Trophoblast cell (in vitro differentiated cells and primary cell): ENCODE measurements around the gene NFX1.

ENCODE experiments used
- DNase-seq, 2 donors: peaks; one replicate each; pipeline ENCODE4 v3.0.0-alpha.2; 2016
- H2AFZ ChIP-seq: 2 replicates; pipeline ENCODE4 v1.6.1; 2013; ENCODE audit warnings: low read length, moderate library complexity, mild to moderate bottlenecking; ENCODE audit not compliant: insufficient read depth, poor library complexity
- H2AK5ac ChIP-seq: 2 replicates; pipeline ENCODE4 v1.6.1; 2013; ENCODE audit warnings: mild to moderate bottlenecking, low read length
- H2BK120ac ChIP-seq: 2 replicates; pipeline ENCODE4 v1.6.1; 2013; ENCODE audit warnings: low read length, mild to moderate bottlenecking, moderate library complexity; ENCODE audit not compliant: insufficient read depth, poor library complexity
- H2BK12ac ChIP-seq: 2 replicates; pipeline ENCODE4 v1.6.1; 2013; ENCODE audit warnings: mild to moderate bottlenecking, low read length, moderate library complexity
- H2BK5ac ChIP-seq: 2 replicates; pipeline ENCODE4 v1.6.1; 2013; ENCODE audit warnings: low read length, low read depth, moderate library complexity, mild to moderate bottlenecking; ENCODE audit not compliant: poor library complexity
- H3K14ac ChIP-seq: 2 replicates; pipeline ENCODE4 v1.6.1; 2013; ENCODE audit warnings: mild to moderate bottlenecking, low read length
- H3K18ac ChIP-seq: 2 replicates; pipeline ENCODE4 v1.6.1; 2013; ENCODE audit warnings: mild to moderate bottlenecking, low read length
- H3K23ac ChIP-seq: 2 replicates; pipeline ENCODE4 v1.6.1; 2013; ENCODE audit warnings: low read length
- H3K27ac ChIP-seq: 2 replicates; pipeline ENCODE4 v1.5.1; 2013; ENCODE audit warnings: low read depth, mild to moderate bottlenecking, inconsistent platforms, low read length, moderate library complexity
- H3K27me3 ChIP-seq: 2 replicates; pipeline ENCODE4 v1.6.1; 2013; ENCODE audit warnings: inconsistent platforms, mild to moderate bottlenecking, low read length, moderate library complexity; ENCODE audit not compliant: insufficient read depth
- H3K36me3 ChIP-seq, 2 experiments: 1 replicate in 1 of 2; 2 replicates in 1 of 2; pipeline ENCODE4 v1.6.1; 2013; ENCODE audit warnings: low read length in 2 of 2, mild to moderate bottlenecking in 2 of 2, moderate library complexity in 1 of 2; ENCODE audit not compliant: insufficient read depth in 2 of 2, control insufficient read depth in 1 of 2
- H3K4ac ChIP-seq: 2 replicates; pipeline ENCODE4 v1.6.1; 2013; ENCODE audit warnings: low read depth, mild to moderate bottlenecking, low read length, moderate library complexity
- H3K4me1 ChIP-seq, 2 experiments: 1 replicate in 1 of 2; 2 replicates in 1 of 2; pipeline ENCODE4 v1.6.1; 2013; ENCODE audit warnings: low read length in 2 of 2, mild to moderate bottlenecking in 2 of 2, moderate library complexity in 1 of 2; ENCODE audit not compliant: insufficient read depth in 2 of 2, control insufficient read depth in 1 of 2
- H3K4me2 ChIP-seq: 2 replicates; pipeline ENCODE4 v1.6.1; 2013; ENCODE audit warnings: inconsistent platforms, mild to moderate bottlenecking, low read length, moderate library complexity
- H3K4me3 ChIP-seq: 2 replicates; pipeline ENCODE4 v1.5.1; 2013; ENCODE audit warnings: mild to moderate bottlenecking, low read depth, low read length, inconsistent platforms
- H3K79me1 ChIP-seq: one replicate; pipeline ENCODE4 v1.6.1; 2013; ENCODE audit warnings: low read length
- H3K79me2 ChIP-seq: 2 replicates; pipeline ENCODE4 v1.6.1; 2013; ENCODE audit warnings: low read length, mild to moderate bottlenecking; ENCODE audit not compliant: control insufficient read depth, insufficient read depth, poor library complexity
- H3K9ac ChIP-seq: 2 replicates; pipeline ENCODE4 v1.6.1; 2013; ENCODE audit warnings: mild to moderate bottlenecking, low read length
- H3K9me3 ChIP-seq: 2 replicates; pipeline ENCODE4 v1.6.1; 2013; ENCODE audit warnings: low read depth, mild to moderate bottlenecking, control low read depth, inconsistent platforms, low read length; ENCODE audit not compliant: insufficient read depth
- H4K12ac ChIP-seq: 2 replicates; pipeline ENCODE4 v1.6.1; 2013; ENCODE audit warnings: low read depth, mild to moderate bottlenecking, low read length, moderate library complexity
- H4K8ac ChIP-seq: 2 replicates; pipeline ENCODE4 v1.6.1; 2013; ENCODE audit warnings: low read depth, mild to moderate bottlenecking, low read length, moderate library complexity
- H4K91ac ChIP-seq: one replicate; pipeline ENCODE4 v1.6.1; 2013; ENCODE audit warnings: low read depth, mild to moderate bottlenecking, low read length, moderate library complexity
- WGBS: extraction: QIAGEN DNeasy Blood & Tissue Kit; methylation state at CpG from one replicate; pipeline ENCODE4 v1.1.7; 2013; ENCODE audit warnings: missing lambda C conversion rate; ENCODE audit not compliant: insufficient read length, insufficient coverage; ENCODE audit errors: extremely low coverage; 5-methylcytosine and 5-hydroxymethylcytosine counted together

The NFX1 gene

DNA sequence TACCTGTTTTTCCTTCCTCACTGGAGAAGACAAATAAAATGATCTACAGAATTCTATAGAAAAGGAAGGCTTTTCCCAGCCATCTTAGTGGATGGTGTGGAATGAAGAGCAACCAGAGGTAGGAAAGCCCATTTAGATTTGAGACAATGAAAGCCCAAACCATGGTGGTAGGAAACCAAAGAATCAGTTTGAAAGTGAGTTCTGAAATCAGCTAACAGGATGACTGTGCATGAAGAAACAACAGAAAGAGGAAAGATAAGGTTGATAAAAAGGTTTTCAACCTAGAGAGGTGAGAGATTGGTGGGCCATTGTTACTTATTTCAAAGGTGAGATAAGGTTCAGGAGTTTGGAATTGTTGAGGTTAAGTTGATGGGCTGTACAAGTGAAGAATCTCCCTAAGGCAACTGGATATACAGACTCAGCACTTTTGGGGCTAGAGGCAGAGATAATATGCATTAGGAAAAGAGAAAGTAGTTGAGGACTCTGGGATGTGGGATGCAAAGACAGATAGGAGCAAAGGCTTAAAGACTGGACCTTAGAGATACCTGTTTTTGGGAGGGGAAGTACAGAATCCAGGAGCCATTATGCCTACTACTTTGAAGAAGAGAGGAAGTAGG lies 23.1 kb upstream of the NFX1 start:
- no peak overlapping the region for H2BK120ac ChIP-seq
- no peak overlapping the region for H4K91ac ChIP-seq
- H3K9ac ChIP-seq: no peak overlapping the region
- no peak overlapping the region for H2BK5ac ChIP-seq
- no peak overlapping the region for H3K4me3 ChIP-seq
- no peak overlapping the region for H2BK12ac ChIP-seq
- H3K79me2 ChIP-seq: peaks cover 15% of the 10 kb centered on the region
- peaks cover 13% of the 10 kb centered on the region for H3K79me1 ChIP-seq
- no peak overlapping the region for H3K27ac ChIP-seq
- no peak for DNase-seq
- peaks cover 7 to 15% of the 10 kb centered on the region in 2 experiments for H3K36me3 ChIP-seq
- no peak overlapping the region for H3K18ac ChIP-seq
- H3K4me1 ChIP-seq: peaks cover 7 to 9% of the 10 kb centered on the region in 2 experiments
- H3K14ac ChIP-seq: no peak overlapping the region
- H3K27me3 ChIP-seq: no peaks in the 10 kb centered on the region
- no peak overlapping the region for H4K8ac ChIP-seq
- no peak overlapping the region for H2AK5ac ChIP-seq
- no peak overlapping the region for H3K4ac ChIP-seq
- no peak overlapping the region for H2AFZ ChIP-seq
- H3K4me2 ChIP-seq: no peak overlapping the region
- H3K9me3 ChIP-seq: peaks cover 2% of the 10 kb centered on the region
- H4K12ac ChIP-seq: no peak overlapping the region
- H3K23ac ChIP-seq: no peak overlapping the region

DNA sequence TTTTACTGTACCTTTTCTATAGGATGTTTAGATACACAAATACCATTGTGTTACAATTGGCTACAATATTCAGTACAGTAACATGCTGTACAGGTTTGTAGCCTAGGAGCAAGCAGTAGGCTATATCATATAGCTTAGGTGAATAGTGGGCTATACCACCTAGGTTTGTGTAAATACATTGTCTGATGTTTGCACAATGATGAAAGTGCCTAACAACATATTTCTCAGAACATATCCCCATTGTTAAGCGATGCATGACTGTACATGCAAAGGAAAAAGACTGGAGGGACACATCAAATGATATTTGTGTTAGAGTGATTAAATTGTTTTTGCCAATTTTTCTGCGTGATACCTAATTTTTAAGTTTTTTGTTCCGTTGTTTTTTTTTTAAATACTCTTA lies 20.2 kb upstream of the NFX1 start:
- peaks cover 4 to 5% of the 10 kb centered on the region in 2 experiments for H3K4me1 ChIP-seq
- peaks cover 2% of the 10 kb centered on the region for H3K79me2 ChIP-seq
- no peak overlapping the region for H3K4me2 ChIP-seq
- no peaks in the 10 kb centered on the region for H3K27me3 ChIP-seq
- no peak overlapping the region for H3K4ac ChIP-seq
- peaks cover 2% of the 10 kb centered on the region for H3K79me1 ChIP-seq
- H3K23ac ChIP-seq: no peak overlapping the region
- peaks cover 16 to 20% of the 10 kb centered on the region in 2 experiments for H3K36me3 ChIP-seq
- no peak for DNase-seq
- H3K14ac ChIP-seq: no peak overlapping the region
- H2BK12ac ChIP-seq: no peak overlapping the region
- H4K12ac ChIP-seq: no peak overlapping the region
- no peak overlapping the region for H2BK120ac ChIP-seq
- H4K91ac ChIP-seq: no peak overlapping the region
- no peak overlapping the region for H2AK5ac ChIP-seq
- peaks cover 1% of the 10 kb centered on the region for H3K9me3 ChIP-seq
- WGBS: no CpG with 5 or more reads among the region's 3 CpGs
- H3K18ac ChIP-seq: no peak overlapping the region
- no peak overlapping the region for H3K4me3 ChIP-seq
- no peak overlapping the region for H3K9ac ChIP-seq
- H3K27ac ChIP-seq: no peak overlapping the region
- H2AFZ ChIP-seq: no peak overlapping the region
- no peak overlapping the region for H4K8ac ChIP-seq
- no peak overlapping the region for H2BK5ac ChIP-seq

DNA sequence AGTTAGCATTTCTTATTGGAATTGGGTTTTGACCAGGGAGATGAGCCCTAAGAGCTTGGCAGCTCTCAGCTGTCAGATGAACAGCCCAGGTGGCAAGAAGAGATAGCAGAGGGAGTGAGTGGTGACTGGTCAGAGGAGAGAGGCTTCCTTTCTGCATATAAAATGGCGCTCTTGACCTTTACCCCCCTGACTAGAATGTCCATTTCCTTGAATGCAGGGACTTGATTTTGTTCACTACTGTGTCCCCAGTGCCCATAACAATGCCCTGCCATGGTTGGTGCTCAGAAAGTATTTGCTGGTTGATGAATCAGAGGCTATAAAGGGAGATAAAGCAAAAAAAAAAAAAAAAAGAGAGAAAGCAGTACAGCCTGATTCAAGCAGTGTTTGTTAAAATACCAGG lies 18.3 kb upstream of the NFX1 start:
- Histone ChIP-seq H3K18ac (no peak overlapping the region), H3K4me2 (no peak overlapping the region), H2AFZ (no peak overlapping the region), H2BK12ac (no peak overlapping the region), H3K4me1 (no peaks in the 10 kb centered on the region), H3K14ac (no peak overlapping the region), H2BK5ac (no peak overlapping the region), H2BK120ac (no peak overlapping the region), H3K9ac (no peak overlapping the region), H3K27me3 (no peaks in the 10 kb centered on the region), H3K36me3 (peaks cover 22 to 28% of the 10 kb centered on the region in 2 experiments), H2AK5ac (no peak overlapping the region), H3K9me3 (no peaks in the 10 kb centered on the region), H4K12ac (no peak overlapping the region), H4K8ac (no peak overlapping the region), H4K91ac (no peak overlapping the region), H3K4me3 (no peak overlapping the region), H3K27ac (no peak overlapping the region), H3K23ac (no peak overlapping the region), H3K79me2 (no peaks in the 10 kb centered on the region), H3K4ac (no peak overlapping the region), H3K79me1 (no peaks in the 10 kb centered on the region)
- no CpG with 5 or more reads among the region's 1 CpG for WGBS
- no peak for DNase-seq

- H2AFZ ChIP-seq: no peak overlapping the region
Observed at GRCh38 chr9:33273266-33273971, 16.9 kb upstream of the NFX1 start.

More at GRCh38 chr9:33273266-33273971, 16.9 kb upstream of the NFX1 start:
- Histone ChIP-seq H4K8ac (no peak overlapping the region), H4K91ac (no peak overlapping the region), H3K9ac (no peak overlapping the region), H3K27me3 (no peaks in the 10 kb centered on the region), H3K27ac (no peak overlapping the region), H3K4me2 (no peak overlapping the region), H2BK5ac (no peak overlapping the region), H2BK12ac (no peak overlapping the region), H3K4ac (no peak overlapping the region), H2AK5ac (no peak overlapping the region), H3K36me3 (peaks cover 22 to 40% of the 10 kb centered on the region in 2 experiments), H3K14ac (no peak overlapping the region), H3K4me3 (no peak overlapping the region), H3K79me1 (no peaks in the 10 kb centered on the region), H3K9me3 (no peaks in the 10 kb centered on the region), H4K12ac (no peak overlapping the region), H2BK120ac (no peak overlapping the region), H3K23ac (no peak overlapping the region), H3K79me2 (no peaks in the 10 kb centered on the region), H3K18ac (no peak overlapping the region), H3K4me1 (no peaks in the 10 kb centered on the region)
- DNase-seq: no peak
- no CpG with 5 or more reads among the region's 3 CpGs for WGBS
